Central memory CD4-positive, alpha-beta T cell (primary cell): ENCODE measurements around the gene PTBP1.
"Not testable (repeated sequence)": the region's sequence is repeated elsewhere in the genome, so short reads cannot be mapped to it uniquely, and the experiment has no call there.

Experiments used
- DNase-seq: peaks from one replicate; pipeline ENCODE4 v3.0.0; 2022

The PTBP1 gene

GRCh38 chr19:834216-834615 is 37.0 kb downstream of the PTBP1 start:
- no peak for DNase-seq

GRCh38 chr19:835210-835810 is 38.1 kb downstream of the PTBP1 start:
- no peak for DNase-seq

- no peak for DNase-seq
These were observed 43.4 kb downstream of the PTBP1 start, which contains the start of gene PRTN3 for GRCh38 chr19:840519-841206. PRTN3 (plus strand) TSS chr19:840999; CDS start chr19:841009, 10 bp downstream.

GRCh38 chr19:842802-843179 is 45.5 kb downstream of the PTBP1 start:
- DNase-seq, result not testable (repeated sequence)

- no peak for DNase-seq
These were observed 46.1 kb downstream of the PTBP1 start for GRCh38 chr19:843180-843835.

GRCh38 chr19:843836-844545 is 46.7 kb downstream of the PTBP1 start:
- no peak for DNase-seq

- no peak for DNase-seq
These were observed 47.3 kb downstream of the PTBP1 start for GRCh38 chr19:844546-844971.

- no peak for DNase-seq
These were observed 48.7 kb downstream of the PTBP1 start for GRCh38 chr19:845707-846521.

- DNase-seq, result no peak
These were observed 51.2 kb downstream of the PTBP1 start for GRCh38 chr19:848386-848921.

- DNase-seq, result not testable (repeated sequence)
These were observed 51.9 kb downstream of the PTBP1 start for GRCh38 chr19:849195-849594.

GRCh38 chr19:850221-850978 is 53.1 kb downstream of the PTBP1 start:
- DNase-seq, result no peak

- DNase-seq, result no peak
These were observed 53.7 kb downstream of the PTBP1 start for GRCh38 chr19:850979-851335.

- no peak for DNase-seq
These were observed 55.1 kb downstream of the PTBP1 start, which contains the start of gene ELANE for GRCh38 chr19:852136-853013. ELANE (plus strand) TSS chr19:852303; CDS start chr19:852329, 26 bp downstream.

- DNase-seq, result no peak
These were observed 55.8 kb downstream of the PTBP1 start for GRCh38 chr19:853014-853585.

GRCh38 chr19:853614-854220 is 56.5 kb downstream of the PTBP1 start:
- DNase-seq, result not testable (repeated sequence)

- DNase-seq, result no peak
These were observed 57.3 kb downstream of the PTBP1 start for GRCh38 chr19:854549-854948.

GRCh38 chr19:855142-855541 is 57.9 kb downstream of the PTBP1 start:
- no peak for DNase-seq

GRCh38 chr19:855566-856120 is 58.4 kb downstream of the PTBP1 start:
- DNase-seq, result no peak

GRCh38 chr19:858284-858683 is 61.0 kb downstream of the PTBP1 start:
- no peak for DNase-seq
